DMS53 treated with DMSO at 0.1 percent for 48 hours (cell line): Measurements from ENCODE around the gene DCN.
"Not testable (repeated sequence)": the region's sequence is repeated elsewhere in the genome, so short reads cannot be mapped to it uniquely, and the experiment has no call there.

ENCODE experiments used
- DNase-seq: peaks from one replicate; lab custom pipeline; 2025; ENCODE audit not compliant: unreplicated experiment; lab: John Stamatoyannopoulos, UW

The DCN gene

GRCh38 chr12:91182636-91183455 lies at the start of gene DCN:
Gene DCN (minus strand): TSS chr12:91182817. CDS start chr12:91178552, 4,265 bp downstream.
- DNase-seq: no peak

DNA sequence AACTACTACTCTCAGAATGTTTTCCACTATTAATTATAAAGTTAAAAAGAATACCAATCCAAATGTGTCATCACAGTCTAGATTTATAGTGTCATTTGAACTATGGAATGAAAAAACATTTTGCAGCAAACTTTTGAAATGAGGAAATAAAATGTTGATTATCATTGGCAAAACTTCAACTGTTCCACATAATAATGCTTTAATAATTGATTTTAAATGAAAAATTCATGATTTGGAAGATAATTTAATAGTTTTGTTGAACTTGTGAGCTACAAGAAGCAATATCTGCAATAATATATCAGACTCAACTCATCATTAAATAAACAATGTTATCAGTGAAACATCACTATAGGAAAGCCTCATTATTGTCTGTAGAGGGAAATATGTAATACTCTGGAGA lies 48.2 kb upstream of the DCN start:
- DNase-seq: no peak

DNA sequence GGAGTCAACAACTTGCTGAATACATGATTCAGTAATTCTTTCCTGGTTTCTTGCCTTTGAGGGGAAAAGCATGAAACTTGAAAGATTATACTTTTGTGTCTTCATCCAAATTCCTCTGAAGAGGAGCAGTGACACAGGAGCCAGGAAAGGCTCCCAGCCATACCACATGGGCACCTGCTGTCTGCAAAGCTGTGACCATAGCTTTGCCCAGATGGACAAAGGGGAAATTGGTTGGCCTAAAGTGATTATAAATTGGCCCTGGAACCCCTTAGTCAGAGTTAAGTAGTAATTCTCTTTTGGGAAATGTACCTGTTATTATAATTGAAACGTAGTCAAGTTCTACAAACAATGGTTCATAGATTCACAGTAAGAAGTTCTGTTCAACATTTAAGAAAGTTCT lies 44.3 kb upstream of the DCN start:
- no peak for DNase-seq

DNA sequence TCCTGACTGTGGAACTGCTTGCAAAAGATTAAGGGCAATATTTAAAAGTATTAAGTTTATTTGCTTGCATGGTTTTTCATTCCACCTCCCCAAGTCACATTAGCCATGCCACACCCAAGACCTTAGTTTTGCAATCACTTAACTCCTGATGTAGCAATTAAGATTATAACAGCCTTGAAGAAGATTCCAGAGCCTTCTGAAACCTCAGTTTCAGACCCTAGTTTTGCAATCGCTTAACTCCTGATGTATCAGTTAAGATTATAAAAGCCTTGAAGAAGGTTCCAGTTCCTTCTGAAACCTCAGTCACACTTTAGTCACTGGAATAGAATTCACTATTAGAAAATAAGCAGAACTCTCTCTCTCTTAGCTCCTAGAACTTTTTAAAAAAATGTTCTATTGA lies 42.7 kb upstream of the DCN start:
- no peak for DNase-seq

GRCh38 chr12:91224401-91224800 lies 41.8 kb upstream of the DCN start:
- no peak for DNase-seq

GRCh38 chr12:91222746-91223145 lies 40.1 kb upstream of the DCN start:
- DNase-seq: no peak

DNA sequence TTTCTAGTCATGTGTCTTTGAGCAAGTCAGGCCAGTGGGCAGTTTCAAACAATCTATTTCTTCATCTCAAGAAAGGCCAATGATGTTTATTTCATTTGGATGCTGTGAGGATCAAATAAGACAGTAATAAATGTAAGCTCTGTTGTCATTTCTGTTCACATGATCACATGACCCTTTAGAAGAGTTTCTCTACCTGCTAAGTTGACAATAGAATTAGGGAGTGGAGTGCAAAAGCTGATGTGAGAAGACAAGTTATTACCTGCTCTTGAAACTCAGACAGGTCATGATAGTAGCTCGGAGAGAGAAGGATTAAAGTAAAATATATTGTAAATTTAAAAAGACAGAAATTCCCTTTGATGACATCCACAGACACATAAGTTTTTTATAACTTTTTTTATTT lies 37.3 kb upstream of the DCN start:
- no peak for DNase-seq

DNA sequence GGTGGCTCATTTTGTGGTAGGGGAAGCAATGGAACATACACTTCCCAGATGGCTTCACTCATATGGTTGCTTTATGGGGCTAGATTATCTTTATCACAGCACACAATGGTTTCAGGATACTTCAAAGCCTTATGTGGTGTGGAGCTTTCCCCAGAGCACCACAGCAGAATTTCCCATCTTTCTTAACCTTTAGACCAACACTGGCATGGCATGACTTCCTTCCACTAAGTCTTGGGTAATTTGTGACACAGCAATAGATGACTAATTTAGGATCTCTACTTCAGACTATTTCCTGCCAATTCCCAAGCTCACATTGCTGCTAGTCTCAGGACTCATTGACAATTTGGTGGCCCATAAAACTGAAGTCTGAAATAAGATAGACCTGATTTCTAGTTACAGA lies 36.9 kb upstream of the DCN start:
- no peak for DNase-seq

DNA sequence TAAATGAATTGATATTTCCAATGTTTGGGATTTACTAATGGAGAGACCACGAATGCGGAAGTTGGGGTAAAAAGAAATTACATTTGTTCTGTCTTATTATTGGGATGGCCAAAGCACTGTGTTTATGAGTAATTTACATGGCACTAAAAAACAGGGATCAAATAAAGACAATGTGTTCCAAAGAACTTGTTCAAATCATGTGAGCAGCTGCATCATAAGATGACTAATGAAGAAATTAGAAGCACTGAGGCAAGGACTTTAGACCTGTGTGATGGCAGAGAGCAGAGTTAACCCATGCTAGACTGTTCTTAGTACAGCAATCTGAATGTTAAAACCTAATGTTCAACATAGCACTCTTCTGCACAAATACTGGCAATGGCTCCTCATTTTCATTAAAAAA lies 34.3 kb upstream of the DCN start:
- DNase-seq: no peak

DNA sequence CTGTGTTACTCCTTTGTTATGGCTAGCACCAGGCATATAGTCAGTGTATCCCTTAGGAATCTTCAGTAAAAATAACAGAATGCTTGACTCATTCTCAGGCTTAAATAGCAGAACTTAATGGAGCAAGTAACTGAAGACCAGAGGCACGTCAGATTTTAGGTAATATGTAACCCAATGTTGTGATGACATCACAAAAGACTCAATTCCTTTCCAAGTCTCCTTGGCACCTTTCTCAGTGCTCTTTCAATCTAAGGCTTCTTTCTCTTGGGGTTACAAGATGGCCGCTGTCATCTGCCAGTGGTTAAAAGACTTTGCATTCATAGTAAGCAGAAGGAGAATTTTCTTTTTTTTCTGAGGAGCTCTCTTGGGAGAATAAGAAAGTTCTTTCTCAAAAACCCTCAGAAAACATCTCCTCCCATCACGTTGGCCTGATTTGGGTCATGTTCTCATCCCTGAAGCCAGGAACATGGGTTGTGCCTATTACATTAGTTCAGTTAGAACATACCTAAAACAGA lies 33.4 kb upstream of the DCN start:
- no peak for DNase-seq

GRCh38 chr12:91211866-91212265 lies 29.2 kb upstream of the DCN start:
- no peak for DNase-seq

GRCh38 chr12:91210618-91211017 lies 28.0 kb upstream of the DCN start:
- no peak for DNase-seq

DNA sequence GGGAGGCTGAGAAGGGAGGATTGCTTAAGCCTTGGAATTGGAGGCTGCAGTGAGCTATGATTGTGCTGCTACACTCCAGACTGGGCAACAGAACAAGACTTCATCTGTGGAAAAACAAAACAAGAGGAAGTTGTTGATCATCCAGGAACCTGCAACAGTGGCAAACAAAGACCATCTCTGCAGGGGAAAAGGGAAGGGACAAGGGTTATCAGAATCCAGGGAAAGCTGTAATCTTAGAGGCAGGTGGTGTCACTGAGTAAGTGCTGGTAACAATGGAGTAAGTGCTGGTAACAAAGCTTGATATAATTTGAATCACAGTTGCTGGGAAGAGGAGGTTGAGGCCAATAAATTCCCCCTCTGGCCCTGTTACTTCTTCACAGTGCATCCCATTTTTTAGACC lies 27.5 kb upstream of the DCN start:
- no peak for DNase-seq

DNA sequence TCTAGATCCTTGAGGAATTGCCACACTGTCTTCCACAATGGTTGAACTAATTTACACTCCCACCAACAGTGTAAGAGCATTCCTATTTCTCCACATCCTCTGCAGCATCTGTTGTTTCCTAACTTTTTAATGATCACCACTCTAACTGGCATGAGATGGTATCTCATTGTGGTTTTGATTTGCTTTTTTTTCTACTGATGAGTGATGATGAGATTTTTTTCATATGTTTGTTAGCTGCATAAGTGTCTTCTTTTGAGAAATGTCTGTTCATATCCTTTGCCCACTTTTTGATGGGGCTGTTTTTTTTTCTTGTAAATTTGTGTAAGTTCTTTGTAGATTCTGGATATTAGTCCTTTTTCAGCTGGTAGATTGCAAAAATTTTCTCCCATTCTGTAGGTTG lies 24.7 kb upstream of the DCN start:
- DNase-seq: not testable (repeated sequence)

DNA sequence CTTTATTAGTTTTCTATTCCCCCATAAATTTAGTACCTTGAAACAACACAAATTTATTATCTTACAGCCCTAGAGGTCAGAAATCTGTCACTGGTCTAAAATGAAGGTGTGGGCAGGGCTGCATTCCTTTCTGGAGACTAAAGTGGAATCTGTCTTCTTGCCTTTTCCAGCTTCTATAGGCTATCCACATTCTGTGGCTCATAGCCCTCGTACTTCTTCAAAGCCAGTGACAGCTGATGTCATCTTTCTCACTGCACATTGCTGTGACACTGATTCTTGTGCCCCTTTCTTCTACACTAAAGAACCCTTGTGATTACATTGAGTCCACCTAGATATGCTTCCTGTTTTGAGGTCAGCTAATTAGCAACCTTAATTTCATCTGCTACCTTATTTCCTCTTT lies 23.2 kb upstream of the DCN start:
- DNase-seq: no peak

DNA sequence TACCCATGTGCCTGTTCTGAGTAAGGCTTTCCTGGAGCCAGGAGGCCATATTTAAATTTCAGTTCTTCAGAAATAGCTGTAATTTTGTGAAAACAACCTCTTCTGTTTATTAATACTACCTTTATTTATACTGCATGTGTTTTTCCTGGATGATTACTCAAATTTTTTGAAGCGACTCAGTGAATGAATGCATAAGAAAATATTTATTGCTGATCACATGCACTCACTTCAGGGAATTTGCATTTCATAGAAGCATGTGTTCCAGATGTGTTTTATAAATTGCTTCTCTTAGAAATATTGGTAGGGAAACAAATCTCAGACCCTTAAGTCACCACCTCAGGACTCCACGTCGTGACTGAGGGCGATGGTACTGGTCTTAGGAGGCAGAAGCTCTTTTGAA lies 21.8 kb upstream of the DCN start:
- DNase-seq: no peak

DNA sequence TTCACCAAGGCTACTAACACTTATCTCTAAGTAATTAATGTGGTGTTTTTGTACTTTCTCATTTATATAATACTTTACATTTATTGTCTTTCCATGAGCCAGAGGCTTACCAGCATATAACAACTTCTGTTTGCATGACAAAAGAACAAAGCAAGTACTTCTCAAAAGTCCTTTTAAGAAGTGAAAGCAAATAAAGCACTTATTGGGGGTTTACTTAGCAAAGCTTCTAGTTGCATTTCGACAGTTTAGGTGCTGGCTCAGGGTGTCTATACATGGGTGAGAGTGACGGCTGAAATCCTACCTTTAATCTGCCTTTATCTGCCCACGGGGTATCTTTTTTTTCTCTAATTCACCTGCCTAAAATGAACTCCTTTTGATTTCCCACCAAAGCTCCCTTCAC lies 21.0 kb upstream of the DCN start:
- DNase-seq: peak; percentile 40

DNA sequence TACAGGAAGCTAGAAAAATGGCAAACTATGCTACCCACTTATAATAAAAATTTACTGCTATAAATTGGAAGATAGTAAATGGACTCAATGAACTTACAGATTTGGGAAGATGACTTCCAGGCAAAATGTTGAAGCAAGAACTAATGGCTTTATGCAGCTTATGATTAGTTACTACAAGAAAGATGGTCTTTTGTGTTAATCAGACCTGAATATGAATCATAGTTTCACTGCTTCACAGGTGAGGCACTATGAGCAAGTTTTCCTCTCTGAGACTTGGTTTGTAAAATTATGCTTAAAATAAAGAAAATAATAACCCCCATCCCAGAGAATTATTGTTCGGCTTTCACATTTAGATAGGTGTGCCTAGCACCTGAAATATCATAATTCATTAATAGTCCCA lies 19.8 kb upstream of the DCN start:
- DNase-seq: no peak

DNA sequence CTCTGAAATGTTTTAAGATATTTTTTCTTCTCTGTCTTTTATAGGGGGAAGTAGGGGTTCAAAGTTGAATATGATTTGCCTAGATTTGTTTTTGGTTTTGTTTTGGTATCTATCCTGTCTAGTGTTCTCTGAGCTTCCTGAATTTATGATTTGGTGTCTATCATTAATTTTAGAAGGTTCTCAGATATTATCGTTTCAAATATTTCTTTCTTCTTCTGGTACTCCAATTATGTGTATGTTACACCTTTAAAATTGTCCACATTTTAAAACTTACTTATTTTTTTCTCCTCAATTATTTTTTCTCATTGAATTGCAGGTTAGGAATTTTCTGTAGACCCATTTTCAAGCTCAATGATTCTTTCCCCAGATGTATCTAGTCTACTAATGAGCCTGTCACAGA lies 13.8 kb upstream of the DCN start:
- DNase-seq: no peak

DNA sequence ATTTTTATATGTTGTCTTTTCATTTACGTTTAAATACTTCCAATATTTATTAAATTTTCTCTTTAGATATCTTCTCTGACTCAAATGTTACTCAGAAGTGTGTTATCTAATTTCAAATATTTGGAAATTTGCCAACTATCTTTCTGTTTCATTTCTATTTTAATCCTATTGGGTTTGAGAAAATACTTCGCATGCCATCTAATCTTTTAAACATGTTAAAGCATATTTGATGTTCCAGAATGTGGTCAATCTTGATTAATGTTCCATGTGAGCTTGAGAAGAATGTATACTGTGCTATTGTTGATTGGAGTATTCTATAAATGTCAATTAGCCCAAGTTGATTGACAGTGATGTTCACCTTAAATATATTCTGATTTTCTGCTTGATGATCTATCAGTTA lies 11.9 kb upstream of the DCN start:
- DNase-seq: no peak

- no peak for DNase-seq
Measured at GRCh38 chr12:91191513-91192111, 9.0 kb upstream of the DCN start.

GRCh38 chr12:91189516-91189915 lies 6.9 kb upstream of the DCN start:
- DNase-seq: no peak

- DNase-seq: no peak
Measured at GRCh38 chr12:91188778-91189177, 6.2 kb upstream of the DCN start.
